Erythroblast (primary cell): ENCODE measurements around the gene CRYL1.

Experiments
- GATA1 ChIP-seq: IDR thresholded peaks from 2 replicates; pipeline ENCODE4 v1.6.1; 2011; ENCODE audit warnings: low read depth, mild to moderate bottlenecking, control low read depth, low read length, moderate library complexity
- POLR2A ChIP-seq: IDR thresholded peaks from 2 replicates; pipeline ENCODE4 v1.6.1; 2011; ENCODE audit warnings: mild to moderate bottlenecking, low read length

DNA sequence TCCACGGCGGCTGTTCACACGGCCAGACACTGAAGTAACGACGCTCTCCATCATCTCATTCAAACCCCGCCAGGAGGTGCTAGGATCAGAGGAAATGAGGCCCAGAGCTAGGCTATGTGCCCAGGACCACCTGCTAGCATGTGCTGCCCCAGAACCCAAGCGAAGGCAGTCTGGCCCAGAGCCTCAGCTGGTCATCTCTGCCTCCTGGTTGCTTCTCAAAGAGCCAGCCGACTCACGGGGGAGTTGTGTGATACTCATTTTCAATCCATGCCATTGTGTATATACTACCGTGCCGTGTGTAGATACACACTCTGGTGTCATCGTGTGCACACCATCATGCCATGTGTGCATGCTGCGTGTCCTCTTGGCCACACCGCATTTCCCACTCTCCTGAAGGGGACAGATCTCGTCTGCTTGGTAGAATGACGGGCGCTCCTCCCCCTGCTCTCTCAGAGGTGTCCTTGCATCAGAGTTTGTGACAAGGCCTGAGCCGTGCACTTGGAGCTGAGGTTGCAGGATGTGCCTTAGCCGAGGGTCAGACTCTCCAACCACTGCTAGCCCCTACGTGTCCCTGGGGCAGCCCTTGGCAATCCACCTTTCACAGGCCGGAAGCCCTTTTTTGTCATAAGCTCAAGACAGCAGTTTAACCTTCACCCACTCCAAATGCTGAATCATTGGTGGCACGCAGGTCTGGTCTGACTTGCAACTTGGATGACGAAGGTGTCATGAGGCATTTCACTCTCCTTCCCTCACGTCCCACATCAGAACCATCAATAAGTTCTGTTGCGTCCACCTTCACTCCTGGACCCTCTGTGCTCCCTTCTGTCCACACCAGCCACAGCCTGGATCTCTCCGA, 130.4 kb downstream of the CRYL1 start:
- TF ChIP-seq POLR2A (no peak), GATA1 (no peak)
